NB4 (cell line): Measurements from ENCODE around the gene OBSCN.

Experiments used
- DNase-seq: peaks from one replicate; pipeline ENCODE4 v3.0.0; 2010; ENCODE audit warnings: low read depth
- H3K4me3 ChIP-seq: one replicate; pipeline ENCODE4 v1.5.1; 2011; ENCODE audit warnings: mild to moderate bottlenecking, low read depth, low read length, moderate library complexity
- MAX ChIP-seq: IDR thresholded peaks from 2 replicates; pipeline ENCODE4 v1.6.1; 2011; ENCODE audit warnings: low read depth, low read length
- MYC ChIP-seq: IDR thresholded peaks from 2 replicates; pipeline ENCODE4 v1.6.1; 2011; ENCODE audit warnings: low read depth, low read length
- POLR2A ChIP-seq: IDR thresholded peaks from 2 replicates; pipeline ENCODE4 v1.6.1; 2011; ENCODE audit warnings: mild to moderate bottlenecking; ENCODE audit not compliant: insufficient read length; ENCODE audit errors: extremely low read depth
- TF ChIP-seq, protein P1 (sequence below): IDR thresholded peaks from one replicate; pipeline ENCODE4 v1.5.1; 2012; ENCODE audit warnings: low read depth, low read length

The OBSCN gene

GRCh38 chr1:228343191-228343661 is 135.4 kb downstream of the OBSCN start:
- TF ChIP-seq MYC (no peak), MAX (no peak), POLR2A (no peak)
- TF ChIP-seq, protein P1, sequence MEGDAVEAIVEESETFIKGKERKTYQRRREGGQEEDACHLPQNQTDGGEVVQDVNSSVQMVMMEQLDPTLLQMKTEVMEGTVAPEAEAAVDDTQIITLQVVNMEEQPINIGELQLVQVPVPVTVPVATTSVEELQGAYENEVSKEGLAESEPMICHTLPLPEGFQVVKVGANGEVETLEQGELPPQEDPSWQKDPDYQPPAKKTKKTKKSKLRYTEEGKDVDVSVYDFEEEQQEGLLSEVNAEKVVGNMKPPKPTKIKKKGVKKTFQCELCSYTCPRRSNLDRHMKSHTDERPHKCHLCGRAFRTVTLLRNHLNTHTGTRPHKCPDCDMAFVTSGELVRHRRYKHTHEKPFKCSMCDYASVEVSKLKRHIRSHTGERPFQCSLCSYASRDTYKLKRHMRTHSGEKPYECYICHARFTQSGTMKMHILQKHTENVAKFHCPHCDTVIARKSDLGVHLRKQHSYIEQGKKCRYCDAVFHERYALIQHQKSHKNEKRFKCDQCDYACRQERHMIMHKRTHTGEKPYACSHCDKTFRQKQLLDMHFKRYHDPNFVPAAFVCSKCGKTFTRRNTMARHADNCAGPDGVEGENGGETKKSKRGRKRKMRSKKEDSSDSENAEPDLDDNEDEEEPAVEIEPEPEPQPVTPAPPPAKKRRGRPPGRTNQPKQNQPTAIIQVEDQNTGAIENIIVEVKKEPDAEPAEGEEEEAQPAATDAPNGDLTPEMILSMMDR, result no peak
- no peak for DNase-seq

DNA sequence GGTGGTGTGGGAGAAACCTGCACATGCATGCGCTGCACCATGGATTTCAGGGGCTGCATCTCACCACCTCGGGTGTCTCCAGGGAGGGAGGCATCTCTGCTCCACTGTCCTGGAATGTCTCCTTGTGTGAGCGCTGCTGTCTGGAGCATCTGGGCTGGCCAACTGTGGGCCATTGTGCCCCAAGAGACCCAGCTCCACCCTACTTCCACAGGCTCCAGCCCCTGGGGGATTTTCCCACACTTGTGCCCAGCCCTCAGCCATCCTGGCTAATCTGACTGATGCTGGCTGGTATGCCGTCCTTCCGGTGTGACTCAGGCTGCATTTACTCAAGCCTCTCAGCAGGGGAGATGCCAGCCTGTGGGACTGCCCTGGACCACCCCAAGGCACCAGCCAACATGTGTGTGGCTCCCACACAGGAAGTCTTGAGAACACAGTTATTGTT is 136.8 kb downstream of the OBSCN start:
- TF ChIP-seq MYC (no peak), POLR2A (no peak), MAX (no peak)
- TF ChIP-seq, protein P1, result no peak
- DNase-seq, result peak; percentile 33
- no peak overlapping the region for H3K4me3 ChIP-seq

More at GRCh38 chr1:228343191-228343661, 135.4 kb downstream of the OBSCN start:
- no peak overlapping the region for H3K4me3 ChIP-seq

GRCh38 chr1:228345201-228345930 is 137.5 kb downstream of the OBSCN start:
- DNase-seq, result no peak

DNA sequence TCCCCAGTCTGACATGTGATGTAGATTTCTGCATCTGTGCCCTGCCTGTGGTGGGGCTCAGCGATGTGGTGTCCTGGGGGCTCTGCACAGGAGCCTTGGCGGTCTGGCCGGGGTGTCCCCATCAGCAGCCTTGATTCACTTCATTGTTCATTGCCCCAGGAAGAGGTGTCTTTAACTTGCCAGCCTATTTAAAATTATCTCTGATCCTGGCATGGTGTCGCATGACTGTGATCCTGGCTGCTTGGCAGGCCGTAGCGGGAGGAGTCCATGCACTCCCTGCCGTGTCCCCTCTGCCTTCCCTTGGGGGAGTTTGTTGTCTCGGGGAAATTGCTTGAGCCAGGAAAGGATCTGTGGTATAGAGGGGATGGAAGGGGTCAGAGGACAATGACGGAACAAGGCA is 138.9 kb downstream of the OBSCN start:
- TF ChIP-seq MAX (no peak), MYC (no peak), POLR2A (no peak)
- TF ChIP-seq, protein P1, result no peak
- no peak for DNase-seq
- H3K4me3 ChIP-seq, result no peak overlapping the region

More at GRCh38 chr1:228345201-228345930, 137.5 kb downstream of the OBSCN start:
- no peak overlapping the region for H3K4me3 ChIP-seq
- TF ChIP-seq POLR2A (no peak), MYC (no peak), MAX (no peak)
- TF ChIP-seq, protein P1, result no peak

DNA sequence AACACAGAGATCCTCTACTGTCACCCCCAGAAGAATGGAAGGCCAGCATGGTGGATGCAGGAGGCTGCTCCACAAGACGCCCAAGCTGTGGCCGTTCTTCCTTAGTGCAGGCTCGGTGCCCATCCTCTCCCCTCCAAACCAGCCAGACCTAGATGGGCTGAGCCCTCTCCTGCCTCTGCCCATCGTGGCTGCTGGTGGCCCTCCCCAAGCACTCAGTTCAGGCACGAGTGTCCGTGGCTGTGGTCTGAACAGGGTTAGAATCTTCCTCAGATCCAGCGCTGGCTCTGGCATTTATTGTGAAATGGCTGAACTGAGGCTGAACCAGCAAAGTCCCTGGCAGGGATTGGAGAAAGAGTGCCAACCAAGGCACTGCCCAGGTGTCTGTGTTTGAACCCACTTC is 139.3 kb downstream of the OBSCN start:
- no peak overlapping the region for H3K4me3 ChIP-seq
- DNase-seq, result no peak
- TF ChIP-seq MAX, result no peak
- TF ChIP-seq, protein P1, result no peak
- TF ChIP-seq MYC, result no peak
- TF ChIP-seq POLR2A, result no peak
